GM12878 (cell line): ENCODE results near the gene MTHFD2.
"Not testable (repeated sequence)": the region's sequence is repeated elsewhere in the genome, so short reads cannot be mapped to it uniquely, and the experiment has no call there.

Source experiments
- KDM1A ChIP-seq: fragments of 200-600 bp; sonication (generic); IDR thresholded peaks from 2 replicates; pipeline ENCODE4 v1.6.1; 2016; ENCODE audit warnings: borderline replicate concordance
- MXI1 ChIP-seq: fragments of 150-350 bp; IDR thresholded peaks from 2 replicates; pipeline ENCODE4 v1.6.1; 2011; ENCODE audit warnings: low read depth, mild to moderate bottlenecking, inconsistent platforms, low read length, improper control_type of control experiment
- POLR2A ChIP-seq: IDR thresholded peaks from 2 replicates; pipeline ENCODE4 v1.6.1; 2011; ENCODE audit warnings: low read depth, mild to moderate bottlenecking, low read length
- SIX5 ChIP-seq: IDR thresholded peaks from 2 replicates; pipeline ENCODE4 v1.6.1; 2011; ENCODE audit warnings: mild to moderate bottlenecking, low read depth, low read length, moderate library complexity; ENCODE audit not compliant: severe bottlenecking
- SMC3 ChIP-seq: IDR thresholded peaks from 2 replicates; pipeline ENCODE4 v1.6.1; 2011; ENCODE audit warnings: low read length, improper control_type of control experiment, borderline replicate concordance

GRCh38 chr2:74215771-74216170 lies 17.4 kb downstream of the MTHFD2 start:
- TF ChIP-seq POLR2A, SIX5, SMC3, KDM1A, MXI1: not testable (repeated sequence)
